Measurements from ENCODE around the gene PLPPR2.

The PLPPR2 gene

GRCh38 chr19:11356676-11357550 lies 1.7 kb downstream of the PLPPR2 start:
- no peak for DNase-seq (ENCODE audit: extremely low read depth, low read depth)
- no peak for TF ChIP-seq CTCF (IDR thresholded peaks at IDR 0.05; ENCODE audit: low read depth, low read length, missing control alignments)
- H3K4me3 ChIP-seq (replicated peaks; ENCODE audit: low read depth, low read length): no peak overlapping the region

GRCh38 chr19:11359421-11359820 lies 4.2 kb downstream of the PLPPR2 start:
- TF ChIP-seq CTCF (IDR thresholded peaks at IDR 0.05; ENCODE audit: low read depth, low read length, missing control alignments): no peak
- no peak for DNase-seq (ENCODE audit: extremely low read depth, low read depth)
- no peak overlapping the region for H3K4me3 ChIP-seq (replicated peaks; ENCODE audit: low read depth, low read length)

- no peak overlapping the region for H3K4me3 ChIP-seq (replicated peaks; ENCODE audit: low read depth, low read length)
- DNase-seq (ENCODE audit: extremely low read depth, low read depth): no peak
- TF ChIP-seq CTCF (IDR thresholded peaks at IDR 0.05; ENCODE audit: low read depth, low read length, missing control alignments): no peak
Measured at GRCh38 chr19:11361037-11361770, 6.0 kb downstream of the PLPPR2 start.

GRCh38 chr19:11361771-11362731 lies 6.8 kb downstream of the PLPPR2 start:
- no peak overlapping the region for H3K4me3 ChIP-seq (replicated peaks; ENCODE audit: low read depth, low read length)
- no peak for DNase-seq (ENCODE audit: extremely low read depth, low read depth)
- TF ChIP-seq CTCF (IDR thresholded peaks at IDR 0.05; ENCODE audit: low read depth, low read length, missing control alignments): no peak

- no peak for TF ChIP-seq CTCF (IDR thresholded peaks at IDR 0.05; ENCODE audit: low read depth, low read length, missing control alignments)
- no peak overlapping the region for H3K4me3 ChIP-seq (replicated peaks; ENCODE audit: low read depth, low read length)
- DNase-seq (ENCODE audit: extremely low read depth, low read depth): no peak
Measured at GRCh38 chr19:11363881-11364280, 8.6 kb downstream of the PLPPR2 start.

- DNase-seq (ENCODE audit: extremely low read depth, low read depth): no peak
- H3K4me3 ChIP-seq (replicated peaks; ENCODE audit: low read depth, low read length): no peak overlapping the region
- TF ChIP-seq CTCF (IDR thresholded peaks at IDR 0.05; ENCODE audit: low read depth, low read length, missing control alignments): no peak
Measured at GRCh38 chr19:11364296-11364904, 9.2 kb downstream of the PLPPR2 start.
